HG03025 (cell line): ENCODE data around the gene SPATA31A7.
"Not testable (repeated sequence)": the region's sequence is repeated elsewhere in the genome, so short reads cannot be mapped to it uniquely, and the experiment has no call there.

Experiments
- ATAC-seq: cut with Tn5 transposase; IDR thresholded peaks from one replicate; pipeline ENCODE4 v1.9.1; 2021; ENCODE audit warnings: mild to moderate bottlenecking, moderate library complexity; ENCODE audit not compliant: unreplicated experiment, low FRiP score

Gene SPATA31A7

DNA sequence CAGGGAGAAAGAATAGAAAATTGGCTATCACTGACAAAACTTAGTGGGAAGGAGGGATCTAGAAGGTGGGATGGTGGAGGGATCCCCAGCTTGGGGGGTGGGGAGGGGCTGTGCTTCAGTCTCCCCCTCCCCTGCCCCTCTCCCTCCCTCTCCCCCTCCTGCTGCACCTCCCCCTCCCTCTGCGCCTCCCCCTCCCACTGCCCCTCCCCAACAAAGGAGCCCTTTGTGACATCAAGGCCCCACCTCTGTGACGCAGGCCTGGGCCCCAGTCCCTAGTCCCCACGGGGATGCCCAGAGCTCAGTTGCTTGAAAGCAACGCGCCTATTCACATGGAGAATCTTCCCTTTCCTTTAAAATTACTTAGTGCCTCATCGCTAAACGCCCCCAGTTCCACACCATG, at the start of gene SPATA31A7:
Gene SPATA31A7, plus strand, starts transcription at position 301 of the 400 bp plus-strand sequence. Its CDS starts 29 bp downstream, at position 330.
- ATAC-seq = not testable (repeated sequence)

DNA sequence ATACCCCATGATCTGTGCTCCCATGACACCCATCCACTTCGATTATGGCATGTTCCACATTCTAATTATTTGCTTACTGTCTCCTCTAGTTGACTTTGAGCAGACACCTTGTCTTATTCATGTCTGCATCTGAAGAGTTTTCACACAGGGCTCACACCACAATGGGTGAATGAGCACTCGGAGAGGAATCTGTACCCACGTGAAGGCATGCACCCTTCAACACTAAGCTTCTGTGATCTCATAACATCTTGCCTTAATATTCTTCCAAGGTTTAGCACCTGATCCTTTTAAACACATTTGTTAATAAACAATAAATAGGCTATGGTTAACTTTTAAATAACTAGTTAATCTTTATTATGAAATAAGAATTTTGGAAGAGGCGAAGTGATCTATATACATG, 36.6 kb downstream of the SPATA31A7 start:
- ATAC-seq = not testable (repeated sequence)
